Kasumi-1 (cell line): ENCODE data around the gene OTOGL.
A peak's percentile ranks its signal among the peaks of the same experiment; 100 is the strongest.
"Not testable (repeated sequence)": the region's sequence is repeated elsewhere in the genome, so short reads cannot be mapped to it uniquely, and the experiment has no call there.

Source experiments
- DNase-seq, 2 experiments: peaks; one replicate each; lab custom pipeline; 2025; lab: John Stamatoyannopoulos, UW

OTOGL gene

DNA sequence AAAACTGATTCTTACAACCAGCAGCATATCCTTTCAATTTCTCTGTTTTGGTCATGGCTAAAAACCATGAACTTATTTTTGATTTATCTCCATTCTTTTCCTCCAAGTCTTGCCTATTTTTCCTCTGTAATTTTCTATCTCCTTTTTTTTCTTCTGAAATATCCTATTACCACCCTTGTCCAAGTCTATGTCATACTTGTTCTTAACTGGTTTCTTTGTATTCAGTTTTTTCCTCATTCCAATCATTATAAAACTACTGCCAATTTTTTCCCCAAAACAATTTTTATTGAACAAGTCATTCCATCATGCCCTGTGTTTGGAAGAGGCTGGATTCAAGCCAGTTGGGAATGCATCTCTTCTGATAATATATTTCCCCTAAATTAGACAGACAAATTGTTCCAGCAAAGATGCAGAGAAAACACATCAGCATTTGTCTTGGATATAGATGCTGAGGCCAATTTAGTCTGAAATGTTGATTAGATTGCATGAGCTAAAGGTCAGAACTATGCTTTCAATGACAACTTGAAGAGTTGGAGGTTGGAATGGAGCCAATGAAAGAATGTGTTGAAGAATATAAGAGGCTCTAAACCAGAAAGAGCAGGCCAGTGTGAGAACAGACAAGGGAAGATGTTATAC is 30.7 kb downstream of the OTOGL start:
- DNase-seq: no peak

DNA sequence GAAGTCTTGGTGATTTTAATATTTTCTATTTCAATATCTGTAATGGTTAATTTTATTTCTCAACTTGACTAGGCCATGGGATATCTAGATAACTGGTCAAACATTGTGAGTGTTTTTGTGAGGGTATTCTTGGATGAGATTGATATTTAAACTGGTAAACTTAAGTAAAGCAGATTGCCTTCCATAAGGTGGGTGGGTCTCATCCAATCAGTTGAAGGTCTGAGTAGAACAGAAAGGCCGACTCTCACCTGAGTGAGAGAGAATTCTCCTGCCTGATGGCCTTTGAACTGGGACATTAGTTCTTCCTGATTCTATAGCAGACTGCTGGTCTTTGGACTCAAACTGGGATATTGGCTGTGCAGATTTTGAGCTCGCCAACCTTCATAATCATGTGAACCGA is 36.3 kb downstream of the OTOGL start:
- DNase-seq: no peak

DNA sequence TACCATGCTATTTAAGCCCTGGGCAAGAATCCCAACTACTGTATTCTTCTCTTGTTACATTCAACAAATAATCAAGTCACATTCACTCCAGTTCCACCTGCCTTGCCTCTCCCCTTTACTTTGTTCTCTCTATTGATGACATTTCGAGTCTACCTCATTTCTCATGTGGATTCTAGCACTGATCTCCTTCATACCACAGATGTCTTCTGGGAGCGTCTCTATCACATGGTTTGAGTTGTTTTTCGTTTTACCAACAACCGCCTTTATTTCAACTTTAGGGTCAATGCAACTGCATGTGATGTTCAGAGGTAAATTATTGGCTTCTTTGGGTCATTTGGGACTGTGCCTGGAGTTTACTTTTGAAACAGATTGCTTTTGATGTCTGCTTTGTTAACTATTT is 40.7 kb downstream of the OTOGL start:
- DNase-seq: no peak

DNA sequence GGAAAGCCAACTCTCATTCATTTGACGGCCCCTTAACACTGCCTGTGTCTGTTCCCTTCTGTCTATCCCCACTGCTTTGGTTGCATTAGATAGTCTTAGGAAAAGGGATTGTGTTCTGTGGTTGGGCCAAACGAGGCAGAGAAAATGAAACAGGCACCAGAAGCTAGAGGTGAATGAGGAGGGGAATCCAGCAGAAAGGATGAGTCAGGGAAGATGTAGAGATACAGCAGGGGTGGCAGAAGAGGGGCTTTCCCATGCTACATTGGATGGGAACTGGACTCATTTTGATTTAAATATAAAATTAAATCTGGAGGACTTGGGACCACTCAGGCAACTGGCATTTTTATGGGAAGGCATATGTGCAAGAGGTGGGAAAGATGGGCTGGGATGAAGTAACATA is 43.3 kb downstream of the OTOGL start:
- DNase-seq: no peak

DNA sequence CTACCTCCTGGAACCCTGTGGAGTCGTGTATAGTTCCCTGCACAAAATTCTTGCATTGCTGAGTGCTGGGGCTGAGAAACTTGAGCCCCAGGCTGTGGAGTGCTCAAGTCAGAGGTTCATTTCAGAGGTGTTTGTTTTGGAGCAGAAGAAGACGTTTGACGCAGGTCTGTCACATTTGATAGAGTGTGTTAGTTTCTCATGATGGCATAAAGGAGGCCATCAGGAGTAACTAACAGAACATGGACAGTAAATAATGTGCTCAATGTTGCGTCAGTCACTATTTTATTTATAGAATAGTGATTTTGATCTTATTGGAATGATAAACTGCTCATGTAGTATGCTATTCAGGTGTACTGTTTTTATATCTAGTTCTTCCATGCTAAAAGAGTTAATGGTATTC is 44.2 kb downstream of the OTOGL start:
- DNase-seq: no peak

DNA sequence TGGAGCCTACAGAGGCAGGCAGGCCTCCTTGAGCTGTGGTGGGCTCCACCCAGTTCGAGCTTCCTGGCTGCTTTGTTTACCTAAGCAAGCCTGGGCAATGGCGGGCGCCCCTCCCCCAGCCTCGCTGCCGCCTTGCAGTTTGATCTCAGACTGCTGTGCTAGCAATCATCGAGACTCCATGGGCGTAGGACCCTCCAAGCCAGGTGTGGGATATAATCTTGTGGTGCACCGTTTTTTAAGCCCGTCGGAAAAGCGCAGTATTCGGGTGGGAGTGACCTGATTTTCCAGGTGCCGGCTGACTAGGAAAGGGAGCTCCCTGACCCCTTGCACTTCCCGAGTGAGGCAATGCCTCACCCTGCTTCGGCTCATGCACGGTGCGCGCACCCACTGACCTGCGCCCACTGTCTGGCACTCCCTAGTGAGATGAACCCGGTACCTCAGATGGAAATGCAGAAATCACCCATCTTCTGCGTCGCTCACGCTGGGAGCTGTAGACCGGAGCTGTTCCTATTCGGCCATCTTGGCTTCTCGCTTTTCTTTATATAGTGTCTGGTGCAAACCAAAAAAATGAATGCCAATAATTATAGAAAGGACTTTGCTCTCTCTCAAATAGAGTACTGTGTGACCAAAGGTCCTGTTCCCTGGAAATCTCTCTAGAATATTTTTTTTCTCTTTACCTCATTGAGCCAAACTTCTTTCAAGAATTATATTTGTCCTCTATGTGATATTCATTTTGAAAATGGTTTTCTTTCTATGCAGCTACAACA is 50.4 kb downstream of the OTOGL start:
- not testable (repeated sequence) for DNase-seq

DNA sequence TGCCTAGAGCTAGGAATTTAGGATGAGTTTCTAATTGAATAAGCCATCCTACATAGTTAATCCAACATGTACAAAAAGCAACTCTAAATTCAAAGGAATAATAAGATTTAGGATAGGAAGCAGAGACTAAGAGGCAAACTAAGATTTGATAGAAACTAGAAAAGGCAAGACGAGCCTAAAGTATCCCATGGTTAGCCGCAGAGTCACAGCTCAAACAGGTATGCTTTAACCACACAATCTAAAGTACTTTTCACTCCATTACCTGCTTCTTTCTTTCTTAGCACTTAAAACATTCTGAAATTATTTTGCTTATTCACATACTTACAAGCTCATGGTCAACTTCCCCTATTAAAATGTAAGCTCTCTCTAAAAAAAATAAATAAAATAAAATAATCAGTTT is 51.8 kb downstream of the OTOGL start:
- DNase-seq: no peak

DNA sequence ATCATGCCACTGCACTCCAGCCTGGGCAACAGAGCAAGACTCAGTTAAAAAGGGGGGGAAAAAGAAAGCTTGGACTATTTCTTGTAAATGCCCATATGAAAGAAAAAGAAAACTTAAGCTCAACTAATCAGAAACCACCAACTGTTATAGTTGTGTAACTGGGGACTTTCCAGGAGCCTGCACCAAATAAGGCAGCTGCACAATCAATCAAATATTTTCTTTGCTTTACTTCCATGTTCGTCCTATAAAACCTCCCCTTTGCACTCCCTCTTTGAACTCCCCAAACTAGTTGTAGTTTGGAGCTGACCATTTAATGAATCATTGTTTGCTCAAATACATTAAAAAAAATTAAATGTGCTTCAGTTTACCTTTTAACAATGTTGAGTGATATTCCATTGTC is 54.9 kb downstream of the OTOGL start:
- no peak for DNase-seq

DNA sequence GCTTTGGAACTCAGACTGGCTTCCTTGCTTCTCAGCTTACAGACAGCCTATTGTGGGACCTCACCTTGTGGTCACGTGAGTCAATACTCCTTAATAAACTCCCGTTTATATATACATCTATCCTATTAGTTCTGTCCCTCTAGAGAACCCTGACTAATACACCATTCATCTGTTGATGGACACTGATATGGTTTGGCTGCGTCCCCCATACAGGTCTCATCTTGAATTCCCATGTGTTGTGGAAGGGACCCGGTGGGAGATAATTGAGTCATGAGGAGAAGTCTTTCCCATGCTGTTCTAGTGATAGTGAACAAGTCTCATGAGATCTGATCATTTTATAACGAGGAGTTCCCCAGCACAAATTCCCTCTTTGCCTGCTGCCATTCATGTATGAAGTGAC is 57.0 kb downstream of the OTOGL start:
- no peak for DNase-seq

DNA sequence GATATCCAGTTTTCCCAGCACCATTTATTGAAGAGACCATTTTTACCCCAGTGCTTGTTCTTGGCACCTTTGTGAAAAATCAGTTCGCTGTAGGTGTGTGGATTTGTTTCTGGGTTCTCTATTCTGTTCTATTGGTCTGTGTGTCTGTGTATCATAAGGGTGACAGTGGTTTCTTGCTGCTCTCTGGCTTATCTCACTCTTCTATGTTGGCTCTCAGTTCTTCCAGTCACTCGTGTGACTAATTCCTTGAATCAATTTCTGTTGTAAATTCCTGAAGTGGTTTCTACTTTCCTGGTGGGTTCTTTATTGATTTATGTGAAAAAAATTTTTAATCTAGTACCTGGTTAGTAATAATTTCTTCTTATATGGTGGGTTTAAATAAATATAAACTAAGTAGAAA is 58.3 kb downstream of the OTOGL start:
- DNase-seq: no peak

DNA sequence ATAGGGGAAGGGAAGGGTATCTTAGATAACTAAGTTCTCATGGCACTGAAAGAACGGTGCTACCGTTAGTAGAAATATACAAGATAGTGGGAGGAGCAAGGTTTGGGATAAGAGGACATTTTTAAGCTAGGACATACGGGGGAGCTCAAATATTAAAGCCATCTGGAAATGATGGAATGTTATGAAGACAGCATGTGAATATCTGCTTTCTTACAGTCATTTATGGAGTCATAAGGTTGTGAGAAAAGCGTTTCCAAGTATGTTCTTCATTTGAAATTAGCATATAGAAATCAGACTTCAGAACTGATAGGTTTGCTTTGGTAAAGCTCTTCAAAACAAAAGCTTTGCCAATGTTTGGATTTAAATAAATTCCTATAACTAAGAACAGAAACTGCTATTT is 62.3 kb downstream of the OTOGL start:
- no peak for DNase-seq

DNA sequence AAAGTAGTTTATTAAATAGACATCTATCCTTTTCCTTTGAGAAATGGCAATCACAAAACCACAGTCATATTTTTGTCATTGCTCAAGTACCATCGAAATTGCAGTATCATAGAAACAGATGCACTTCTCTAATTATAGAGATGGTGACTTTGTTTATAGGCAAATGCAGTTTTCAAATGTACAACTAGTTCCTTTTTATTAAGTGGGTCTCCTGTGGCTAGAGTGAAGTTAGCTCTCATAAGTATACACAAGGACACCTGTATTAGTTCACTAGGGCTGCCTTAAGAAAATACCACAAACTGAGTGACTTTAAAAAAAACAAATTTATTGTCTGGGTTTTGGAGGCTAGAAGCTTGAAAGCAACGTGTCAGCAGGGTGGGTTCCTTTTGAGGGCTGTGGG is 62.8 kb downstream of the OTOGL start:
- DNase-seq: no peak

DNA sequence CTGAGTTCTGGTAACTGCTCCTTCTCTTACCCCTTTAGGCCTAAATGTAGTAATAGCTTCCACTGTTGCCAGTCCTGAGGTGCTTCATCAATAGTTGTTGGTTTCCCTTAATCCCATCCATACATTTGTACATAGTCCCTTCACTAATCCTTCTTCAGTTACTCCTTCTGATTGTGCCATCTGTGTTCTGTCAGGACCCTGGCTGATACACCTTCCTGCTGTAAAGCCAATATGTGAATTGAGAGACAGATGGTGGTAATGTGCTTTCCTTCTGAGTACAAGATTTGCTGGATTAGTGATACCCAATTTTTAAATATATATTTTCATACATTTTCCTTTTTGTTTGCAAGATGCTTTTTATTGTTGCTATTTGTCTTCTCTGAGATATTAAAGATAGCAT is 66.4 kb downstream of the OTOGL start:
- no peak for DNase-seq

DNA sequence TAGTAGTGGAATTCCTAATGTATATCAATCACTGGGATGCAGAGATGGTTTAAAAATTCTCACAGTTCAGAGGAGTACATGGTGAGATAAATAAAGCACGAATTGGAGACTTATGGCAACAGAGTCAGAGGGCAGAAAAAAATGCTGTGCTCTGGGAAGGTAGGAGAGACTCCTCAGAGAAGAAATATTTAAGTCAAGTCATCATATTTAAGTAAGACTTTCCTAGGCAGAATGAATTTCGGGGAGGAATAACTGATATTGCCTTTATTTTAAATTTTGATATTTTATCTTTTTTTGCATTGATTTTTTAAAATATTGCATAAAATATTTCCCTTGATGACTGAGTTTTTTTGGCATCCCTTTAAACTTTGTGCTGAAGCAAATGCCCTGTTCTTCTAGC is 67.4 kb downstream of the OTOGL start:
- DNase-seq: no peak

DNA sequence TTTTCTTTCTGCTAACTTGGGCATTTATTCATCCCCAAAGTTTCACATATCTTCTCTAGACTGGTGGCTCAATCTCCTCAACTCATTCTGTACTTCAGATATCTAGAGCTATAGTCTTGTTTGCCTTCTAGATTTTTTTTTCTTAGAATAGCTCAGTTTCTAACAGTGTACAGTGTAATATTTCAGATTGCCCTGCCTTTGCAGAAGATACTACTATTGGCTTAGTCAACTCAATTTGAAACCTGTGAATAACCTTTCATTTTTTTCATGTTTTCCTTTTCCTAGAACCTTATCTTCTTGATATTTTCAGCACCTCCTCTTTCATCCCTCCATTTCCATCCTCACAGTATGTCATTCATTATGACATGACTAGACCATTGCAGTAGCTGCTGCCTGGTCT is 69.6 kb downstream of the OTOGL start:
- DNase-seq: no peak

DNA sequence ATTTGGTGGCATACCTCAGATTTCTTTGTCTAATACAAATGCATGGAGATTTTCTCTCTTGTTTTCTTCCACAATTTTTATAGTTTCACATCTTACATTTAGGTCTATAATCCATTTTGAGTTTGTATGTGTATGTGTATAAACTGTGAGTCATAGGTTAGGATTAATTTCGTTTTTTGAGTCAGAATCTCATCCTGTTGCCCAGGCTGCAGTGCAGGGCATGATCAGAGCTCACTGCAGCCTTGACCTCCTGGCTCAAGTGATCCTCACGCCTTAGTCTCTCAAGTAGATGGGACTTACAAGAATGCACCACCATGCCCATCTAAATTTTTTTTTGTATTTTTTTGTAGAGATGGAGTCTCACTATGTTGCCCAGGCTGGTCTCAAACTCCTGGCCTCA is 71.6 kb downstream of the OTOGL start:
- no peak for DNase-seq

DNA sequence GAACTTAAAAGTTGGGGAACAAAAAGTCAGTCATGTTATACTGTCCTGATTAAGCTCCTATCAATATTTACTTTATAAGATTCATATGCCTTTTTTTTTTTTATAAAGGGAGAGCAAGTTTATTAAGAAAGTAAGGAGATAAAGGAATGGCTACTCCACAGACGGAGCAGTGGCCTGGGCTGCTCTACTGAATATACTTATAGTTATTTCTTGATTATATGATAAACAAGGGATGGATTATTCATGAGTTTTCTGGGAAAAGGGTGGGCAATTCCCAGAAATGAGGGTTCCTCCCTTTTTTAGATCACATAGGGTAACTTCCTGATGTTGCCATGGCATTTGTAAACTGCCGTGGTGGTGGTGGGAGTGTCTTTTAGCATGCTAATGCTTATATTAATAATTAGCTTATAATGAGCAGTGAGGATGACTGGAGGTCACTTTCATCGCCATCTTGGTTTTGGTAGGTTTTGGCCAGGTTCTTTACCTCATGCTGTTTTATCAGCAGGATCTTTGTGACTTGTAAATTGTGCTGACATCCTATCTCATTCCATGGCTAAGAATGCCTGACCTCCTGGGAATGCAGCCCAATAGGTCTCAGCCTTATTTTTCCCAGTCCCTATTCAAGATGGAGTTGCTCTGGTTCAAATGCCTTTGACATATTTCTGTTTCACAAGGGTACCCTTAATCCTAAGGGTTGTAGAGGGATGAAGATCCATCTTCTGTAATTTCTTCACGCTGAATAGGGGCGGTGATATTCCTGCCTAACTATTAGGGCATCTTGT is 73.9 kb downstream of the OTOGL start:
- no peak for DNase-seq

DNA sequence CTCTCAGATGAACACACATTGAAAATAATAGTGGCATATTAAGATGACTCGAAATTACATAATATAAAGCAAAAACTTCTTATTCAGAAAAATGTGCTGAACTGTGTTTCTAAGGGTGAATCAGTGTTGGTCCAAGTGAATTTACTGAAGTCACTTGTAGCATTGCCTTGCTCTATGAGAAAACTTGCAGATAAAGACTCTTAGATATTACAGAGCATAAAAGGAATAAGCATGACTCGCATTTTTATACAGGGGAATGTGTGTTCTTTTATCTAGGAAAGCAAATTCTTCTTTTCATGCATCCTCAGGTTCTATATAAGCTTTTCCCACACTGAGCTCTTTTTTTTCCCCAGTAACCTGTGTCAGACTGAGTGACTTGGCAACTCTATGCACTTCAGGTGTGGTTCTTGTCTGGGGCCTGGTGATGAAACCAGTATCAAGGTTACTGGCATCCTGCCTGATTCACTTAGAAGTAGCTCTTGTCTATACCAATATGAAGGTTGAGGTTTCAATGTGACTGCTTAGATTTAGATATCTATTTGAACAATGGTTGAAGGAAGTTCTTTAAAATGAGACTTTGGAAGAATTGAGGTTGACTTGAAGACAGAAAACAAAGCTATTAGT is 76.1 kb downstream of the OTOGL start:
- DNase-seq: no peak

DNA sequence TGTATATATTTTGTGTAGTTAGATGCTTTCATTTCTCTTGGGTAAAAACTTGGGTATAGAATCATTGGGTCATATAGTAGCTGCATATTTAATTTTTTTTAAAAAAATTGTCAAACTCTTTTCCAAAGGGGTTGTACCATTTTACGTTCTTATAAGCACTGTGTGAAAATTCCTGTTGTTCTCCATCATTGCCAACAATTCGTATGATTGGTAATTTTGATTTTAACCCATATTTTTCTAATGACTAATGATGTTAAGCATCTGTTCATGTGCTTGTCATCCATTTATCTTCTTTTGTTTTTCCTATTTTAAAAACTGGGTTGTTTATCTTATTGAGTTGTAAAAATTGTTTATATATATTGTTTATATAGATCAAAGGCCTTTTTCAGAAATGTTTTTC is 77.4 kb downstream of the OTOGL start:
- no peak for DNase-seq

DNA sequence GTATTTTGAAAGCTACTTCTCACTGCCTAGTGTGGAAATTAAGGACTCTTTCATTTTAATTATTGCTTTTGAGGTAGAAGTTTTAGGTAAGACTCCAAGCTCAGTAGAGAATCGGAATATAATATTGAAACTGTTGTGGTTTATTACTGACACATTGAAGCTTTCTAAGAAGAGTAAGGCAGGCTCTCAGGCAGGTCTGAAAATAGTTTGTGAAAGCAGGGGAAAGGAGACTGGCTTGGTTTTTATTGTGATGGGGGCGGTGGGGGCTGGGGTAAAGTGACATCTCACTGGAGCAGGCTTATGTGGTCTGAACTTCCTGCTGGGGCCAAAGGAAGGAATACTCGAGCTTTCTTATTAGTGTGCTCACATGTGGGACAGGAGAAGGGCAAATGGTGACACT is 79.5 kb downstream of the OTOGL start:
- peak; percentile 20 to 21 for DNase-seq

DNA sequence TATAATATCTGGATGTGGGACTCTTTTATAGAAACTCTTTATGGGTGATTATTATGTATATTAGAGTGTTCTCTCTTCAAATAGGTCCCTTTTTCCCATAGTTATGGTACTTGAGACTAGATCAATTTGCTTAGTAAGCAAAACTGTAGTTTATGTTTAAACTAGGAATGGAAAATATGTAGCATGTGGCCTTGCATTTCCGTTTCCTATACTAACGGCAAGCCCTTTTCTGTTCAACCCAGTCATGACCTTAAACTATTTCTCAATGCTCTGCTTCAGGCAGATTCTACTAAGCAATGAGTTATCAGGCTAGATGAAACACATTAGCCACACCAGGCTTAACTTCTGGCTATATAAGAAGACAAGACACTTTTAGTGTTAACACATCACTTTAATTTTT is 84.6 kb downstream of the OTOGL start:
- DNase-seq: no peak

DNA sequence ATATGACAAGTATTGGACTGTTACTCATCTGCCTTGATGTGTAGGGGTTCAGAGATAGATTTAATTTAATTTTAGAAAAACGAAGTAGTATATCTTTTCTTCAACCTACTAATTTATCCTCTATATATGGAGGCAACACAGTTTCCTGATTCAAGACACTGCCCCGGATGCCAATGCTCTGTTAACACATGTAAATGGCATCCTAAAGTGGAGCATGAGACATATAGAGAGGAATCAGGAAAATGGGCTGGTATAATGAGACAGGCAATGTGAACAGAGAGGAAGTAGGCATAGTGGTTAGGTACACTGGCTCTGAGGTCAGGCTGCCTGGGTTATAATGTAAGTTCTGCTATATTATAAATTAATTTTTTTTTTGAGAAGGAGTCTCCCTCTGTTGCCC is 85.6 kb downstream of the OTOGL start:
- DNase-seq: peak; percentile 3 to 5

DNA sequence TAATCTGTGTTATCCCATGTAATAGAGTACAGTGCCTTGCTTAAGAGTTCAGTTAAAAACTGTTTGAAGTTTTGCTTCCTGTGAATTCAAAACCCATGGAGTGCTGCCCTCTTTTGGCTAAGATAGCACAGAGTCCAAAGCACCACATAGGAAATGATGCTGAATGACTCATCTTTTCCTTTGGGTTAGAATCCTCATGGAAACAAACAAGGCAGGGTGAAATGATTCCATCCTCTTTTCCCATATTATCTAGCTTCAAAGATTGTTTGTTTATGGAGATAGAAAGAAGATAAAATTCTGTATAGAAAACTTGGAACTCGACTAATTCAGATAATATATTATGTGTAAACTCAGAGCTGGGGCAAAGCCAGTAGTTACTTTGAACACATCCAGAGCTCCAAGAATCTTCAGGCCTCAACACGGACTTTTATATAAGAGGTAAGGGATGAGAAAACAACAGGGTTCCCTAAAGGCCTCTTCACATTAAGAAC is 87.4 kb downstream of the OTOGL start:
- DNase-seq: peak; percentile 84 to 89
